ENCODE data around the gene FBRS. TPM values are rescaled to one million over a fixed set of nuclear protein-coding genes. Genes with fewer than 3 reads are reported as not detected.

The FBRS gene
- total and polyA plus RNA-seq, 2 of the 13 experiments (the other 11 are each of a cell fraction or from before 2014, with no cell fraction given) = 13.7 to 16.2 TPM

DNA sequence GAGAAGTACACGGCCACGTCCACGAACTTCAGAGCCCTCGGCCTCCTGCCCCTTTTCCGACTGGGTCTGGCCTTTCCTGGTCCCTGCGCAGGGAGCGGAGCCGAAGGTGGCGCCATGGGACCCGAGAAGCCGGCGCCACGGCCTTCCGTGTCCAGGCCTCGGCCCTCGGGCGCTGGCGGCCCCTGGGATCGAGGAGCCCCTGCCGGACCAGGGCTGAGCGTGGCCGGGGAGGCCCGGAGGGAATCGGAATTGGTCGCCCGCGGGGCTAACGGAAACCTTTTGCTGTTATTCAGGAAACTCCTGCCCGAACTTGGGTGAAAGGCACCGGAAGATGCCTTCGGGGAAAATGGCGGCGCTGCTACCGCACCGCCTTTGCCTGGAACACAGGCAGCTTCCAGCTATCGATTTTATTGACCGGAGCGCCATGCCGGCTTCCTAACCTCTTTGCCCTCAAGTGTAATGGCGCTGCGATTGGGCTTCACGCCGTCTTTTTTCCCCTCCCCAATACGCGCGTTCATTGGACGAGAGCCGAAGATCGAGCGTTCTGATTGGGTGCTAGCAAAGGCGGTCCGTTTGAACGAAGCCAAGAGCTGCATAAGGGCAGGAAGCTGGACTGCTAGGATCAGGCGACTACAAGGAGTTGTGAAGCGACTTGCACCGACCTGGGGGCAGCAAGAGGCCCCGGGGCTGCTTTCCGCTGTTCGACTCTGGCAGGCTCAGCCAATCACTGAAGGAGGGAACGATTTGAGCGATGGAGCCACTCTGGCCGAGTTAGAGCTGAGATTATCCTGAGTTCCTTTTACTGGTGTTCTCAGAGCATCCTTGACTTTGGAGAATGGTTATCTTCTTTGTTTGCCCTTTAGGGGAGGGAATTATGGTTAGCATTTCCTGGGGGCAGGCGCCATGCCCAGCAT, 48.0 kb upstream of the FBRS start, which contains the start of gene ZNF689 (continued):
- TF ChIP-seq GPN1 (CRISPR knock-in tag; IDR thresholded peaks at IDR 0.05; ENCODE audit: borderline replicate concordance) (peak; percentile 89; the same call in 1 of the 2 replicates), RXRB (CRISPR knock-in tag; IDR thresholded peaks at IDR 0.05; ENCODE audit: borderline replicate concordance) (peak; percentile 81), ZC3H4 (CRISPR knock-in tag; IDR thresholded peaks at IDR 0.05; ENCODE audit: borderline replicate concordance) (peak; percentile 95), NRL (CRISPR knock-in tag; IDR thresholded peaks at IDR 0.05; ENCODE audit: borderline replicate concordance) (peak; percentile 99), AKAP8 (CRISPR knock-in tag; IDR thresholded peaks at IDR 0.05) (no peak; the same call in 1 of the 2 replicates), ZNF101 (CRISPR knock-in tag; IDR thresholded peaks at IDR 0.05; ENCODE audit: borderline replicate concordance, low read depth) (no peak), ATF4 (CRISPR knock-in tag; IDR thresholded peaks at IDR 0.05) (peak in 1 of 2 experiments; percentile 69; a peak in 2 of 4 replicates), ZNF572 (CRISPR knock-in tag; IDR thresholded peaks at IDR 0.05) (peak; percentile 24; the same call in 1 of the 2 replicates), SETDB1 (CRISPR knock-in tag; IDR thresholded peaks at IDR 0.05; ENCODE audit: borderline replicate concordance) (no peak), ETV5 (CRISPR knock-in tag; IDR thresholded peaks at IDR 0.05; ENCODE audit: borderline replicate concordance) (peak; percentile 89), FIP1L1 (IDR thresholded peaks at IDR 0.05; ENCODE audit: borderline replicate concordance, insufficient read depth, low read depth, low read length) (no peak), SMAD9 (CRISPR knock-in tag; IDR thresholded peaks at IDR 0.05) (peak; percentile 94; the same call in 1 of the 2 replicates), ZNF777 (CRISPR knock-in tag; IDR thresholded peaks at IDR 0.05) (peak; percentile 99), MZF1 (CRISPR knock-in tag; IDR thresholded peaks at IDR 0.05; ENCODE audit: borderline replicate concordance) (no peak), MAX (IDR thresholded peaks at IDR 0.05) (peak; percentile 90), ZNF737 (CRISPR knock-in tag; IDR thresholded peaks at IDR 0.05; ENCODE audit: borderline replicate concordance) (no peak; the same call in 1 of the 2 replicates), ARHGAP35 (CRISPR knock-in tag; IDR thresholded peaks at IDR 0.05; ENCODE audit: borderline replicate concordance) (peak; percentile 84; the same call in 1 of the 2 replicates), ZNF773 (CRISPR knock-in tag; IDR thresholded peaks at IDR 0.05; ENCODE audit: borderline replicate concordance) (0 out of 2 replicates have a peak, but pooled peaks have one; percentile 16), ZNF780A (CRISPR knock-in tag; IDR thresholded peaks at IDR 0.05) (peak; percentile 78; the same call in 1 of the 2 replicates), ZNF143 (CRISPR knock-in tag; IDR thresholded peaks at IDR 0.05) (peak; percentile 66; the same call in 1 of the 2 replicates), DNMT1 (CRISPR knock-in tag; IDR thresholded peaks at IDR 0.05) (0 out of 2 replicates have a peak, but pooled peaks have one; percentile 23)
- TF ChIP-seq, protein P1, sequence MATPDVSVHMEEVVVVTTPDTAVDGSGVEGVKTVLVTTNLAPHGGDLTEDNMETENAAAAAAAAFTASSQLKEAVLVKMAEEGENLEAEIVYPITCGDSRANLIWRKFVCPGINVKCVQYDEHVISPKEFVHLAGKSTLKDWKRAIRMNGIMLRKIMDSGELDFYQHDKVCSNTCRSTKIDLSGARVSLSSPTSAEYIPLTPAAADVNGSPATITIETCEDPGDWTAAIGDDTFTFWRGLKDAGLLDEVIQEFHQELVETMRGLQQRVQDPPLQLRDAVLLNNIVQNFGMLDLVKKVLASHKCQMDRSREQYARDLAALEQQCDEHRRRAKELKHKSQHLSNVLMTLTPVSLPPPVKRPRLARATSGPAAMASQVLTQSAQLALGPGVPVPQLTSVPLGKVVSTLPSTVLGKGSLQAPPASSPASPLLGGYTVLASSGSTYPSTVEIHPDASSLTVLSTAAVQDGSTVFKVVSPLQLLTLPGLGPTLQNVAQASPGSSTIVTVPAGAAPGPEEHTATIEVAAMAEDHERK (CRISPR knock-in tag; IDR thresholded peaks at IDR 0.05; ENCODE audit: low read depth) = peak; percentile 27; the same call in 1 of the 2 replicates
- TF ChIP-seq, protein P2, sequence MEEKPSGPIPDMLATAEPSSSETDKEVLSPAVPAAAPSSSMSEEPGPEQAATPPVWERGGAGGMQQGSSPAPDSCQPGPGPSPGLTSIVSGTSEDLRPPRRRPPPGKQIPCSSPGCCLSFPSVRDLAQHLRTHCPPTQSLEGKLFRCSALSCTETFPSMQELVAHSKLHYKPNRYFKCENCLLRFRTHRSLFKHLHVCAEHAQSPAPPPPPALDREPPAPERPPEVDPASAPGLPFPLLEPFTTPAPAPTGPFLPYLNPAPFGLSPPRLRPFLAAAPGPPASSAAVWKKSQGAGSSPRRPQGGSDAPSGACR (CRISPR knock-in tag; IDR thresholded peaks at IDR 0.05) = peak; percentile 96; the same call in 1 of the 2 replicates
